GM08714 (cell line): ENCODE results near the gene VAV2.

Experiments used
- H3K4me3 ChIP-seq: fragments of 200-500 bp; sonication (Bioruptor generic); 2 replicates; pipeline ENCODE4 v1.5.1; 2014; ENCODE audit warnings: mild to moderate bottlenecking, low read length, inconsistent platforms
- ZNF274 ChIP-seq: IDR thresholded peaks from 2 replicates; pipeline ENCODE4 v1.6.1; 2012; ENCODE audit warnings: mild to moderate bottlenecking, low read depth, low read length

The VAV2 gene

GRCh38 chr9:133731876-133732638 is 260.1 kb downstream of the VAV2 start:
- TF ChIP-seq ZNF274: no peak

GRCh38 chr9:133730994-133731715 is 261.0 kb downstream of the VAV2 start:
- no peak overlapping the region for H3K4me3 ChIP-seq
- no peak for TF ChIP-seq ZNF274

More at GRCh38 chr9:133731876-133732638, 260.1 kb downstream of the VAV2 start:
- H3K4me3 ChIP-seq: no peak overlapping the region

- H3K4me3 ChIP-seq: no peak overlapping the region
- TF ChIP-seq ZNF274: no peak
Observed at GRCh38 chr9:133729617-133730281, 262.4 kb downstream of the VAV2 start.

- TF ChIP-seq ZNF274: no peak
Observed at GRCh38 chr9:133728856-133729616, 263.1 kb downstream of the VAV2 start.

GRCh38 chr9:133727876-133728441 is 264.2 kb downstream of the VAV2 start:
- no peak overlapping the region for H3K4me3 ChIP-seq
- TF ChIP-seq ZNF274: no peak

More at GRCh38 chr9:133728856-133729616, 263.1 kb downstream of the VAV2 start:
- no peak overlapping the region for H3K4me3 ChIP-seq

GRCh38 chr9:133727277-133727875 is 264.7 kb downstream of the VAV2 start:
- H3K4me3 ChIP-seq: no peak overlapping the region
- no peak for TF ChIP-seq ZNF274

GRCh38 chr9:133726401-133727276 is 265.5 kb downstream of the VAV2 start:
- no peak overlapping the region for H3K4me3 ChIP-seq
- TF ChIP-seq ZNF274: no peak

GRCh38 chr9:133725886-133726285 is 266.2 kb downstream of the VAV2 start:
- TF ChIP-seq ZNF274: no peak
- H3K4me3 ChIP-seq: no peak overlapping the region

GRCh38 chr9:133718563-133719315 is 273.4 kb downstream of the VAV2 start:
- H3K4me3 ChIP-seq: no peak overlapping the region
- no peak for TF ChIP-seq ZNF274

- H3K4me3 ChIP-seq: no peak overlapping the region
- TF ChIP-seq ZNF274: no peak
Observed at GRCh38 chr9:133717113-133718031, 274.8 kb downstream of the VAV2 start.
